HepG2 (cell line): ENCODE data around the gene HRH3. TPM values are rescaled to one million over a fixed set of nuclear protein-coding genes. Genes with fewer than 3 reads are reported as not detected.

Experiments
- ARID3A ChIP-seq: IDR thresholded peaks from 2 replicates; pipeline ENCODE4 v1.6.1; 2012; ENCODE audit warnings: low read depth, low read length, improper control_type of control experiment
- JUNB ChIP-seq: sonication (generic); formaldehyde crosslinking; IDR thresholded peaks from 2 replicates; pipeline ENCODE4 v1.8.0; 2022; ENCODE audit warnings: missing genetic modification reagents, mild to moderate bottlenecking, borderline replicate concordance
- NFAT5 ChIP-seq: sonication (generic); formaldehyde crosslinking; IDR thresholded peaks from 2 replicates; pipeline ENCODE4 v1.4.0; 2020; ENCODE audit warnings: missing genetic modification reagents
- NR3C1 ChIP-seq: sonication (generic); formaldehyde crosslinking; IDR thresholded peaks from 2 replicates; pipeline ENCODE4 v1.4.0; 2020; ENCODE audit warnings: missing genetic modification reagents
- PPARG ChIP-seq: conservative IDR thresholded peaks from 2 replicates; pipeline ENCODE4 v1.6.1; 2016; ENCODE audit warnings: missing biosample characterization, missing genetic modification reagents
- TEF ChIP-seq: sonication (generic); formaldehyde crosslinking; IDR thresholded peaks from 2 replicates; pipeline ENCODE4 v1.5.0; 2020; ENCODE audit warnings: missing genetic modification reagents
- TFE3 ChIP-seq: IDR thresholded peaks from 2 replicates; pipeline ENCODE4 v1.6.1; 2016
- U2AF2 ChIP-seq: fragments of 200-400 bp; formaldehyde crosslinking; IDR thresholded peaks from 2 replicates; pipeline ENCODE4 v1.6.1; 2017; ENCODE audit warnings: low read depth, mild to moderate bottlenecking, low read length
- ZBTB4 ChIP-seq: sonication (generic); formaldehyde crosslinking; IDR thresholded peaks from 2 replicates; pipeline ENCODE4 v1.4.0; 2020; ENCODE audit warnings: missing genetic modification reagents, mild to moderate bottlenecking, borderline replicate concordance
- ZC3H4 ChIP-seq: sonication (generic); formaldehyde crosslinking; IDR thresholded peaks from 2 replicates; pipeline ENCODE4 v1.4.0; 2020; ENCODE audit warnings: missing genetic modification reagents, borderline replicate concordance
- ZFP41 ChIP-seq: sonication (generic); formaldehyde crosslinking; IDR thresholded peaks from 2 replicates; pipeline ENCODE4 v1.4.0; 2020; ENCODE audit warnings: mild to moderate bottlenecking, missing genetic modification reagents, borderline replicate concordance
- ZNF414 ChIP-seq: sonication (generic); formaldehyde crosslinking; IDR thresholded peaks from 2 replicates; pipeline ENCODE4 v1.5.0; 2020; ENCODE audit warnings: missing genetic modification reagents
- ZNF615 ChIP-seq: sonication (generic); formaldehyde crosslinking; IDR thresholded peaks from 2 replicates; pipeline ENCODE4 v1.5.0; 2020; ENCODE audit warnings: mild to moderate bottlenecking, missing genetic modification reagents, borderline replicate concordance
- ZNF780A ChIP-seq: sonication (generic); formaldehyde crosslinking; IDR thresholded peaks from 2 replicates; pipeline ENCODE4 v1.8.0; 2022; ENCODE audit warnings: mild to moderate bottlenecking, missing genetic modification reagents, moderate library complexity
- ZNF792 ChIP-seq: IDR thresholded peaks from 2 replicates; pipeline ENCODE4 v1.6.1; 2016
- polyA plus RNA-seq, 8 experiments: library from polyadenylated mRNA; depleted of rRNA in 3 of 8; stranded (reverse) in 7 of 8; unstranded in 1 of 8; fragments of >200 nt; fragmentation: Illumina TruSeq in 4 of 8; extraction: Trizol in 4 of 8; gene quantifications; 2 replicates each; pipeline versions ENCODE4 v1.2.1 to v1.2.3, GENCODE V29; 2011 to 2016; ENCODE audit warnings: low read depth in 4 of 8, missing spikeins in 1 of 8, mixed read lengths in 1 of 8; ENCODE audit not compliant: insufficient read depth in 1 of 8
- total RNA-seq, 5 experiments: library from RNA; depleted of rRNA; stranded (reverse); fragments of >200 nt; fragmentation: Illumina TruSeq; extraction: Trizol; gene quantifications; 2 replicates each; pipeline ENCODE4 v1.2.3, GENCODE V29; 2016; ENCODE audit warnings: low read depth in 1 of 5

The HRH3 gene
- total and polyA plus RNA-seq, 2 of the 13 experiments (the other 11 are each of a cell fraction or from before 2014, with no cell fraction given), result 0.18 TPM; not detected in 1

- TF ChIP-seq NFAT5 (CRISPR knock-in tag) (0 out of 2 replicates have a peak, but pooled peaks have one; percentile 9), ZNF615 (CRISPR knock-in tag) (no peak), ZNF792 (no peak), ZBTB4 (no peak), TEF (no peak), PPARG (CRISPR knock-in tag) (no peak), U2AF2 (no peak), TFE3 (CRISPR knock-in tag) (no peak), ZC3H4 (CRISPR knock-in tag) (no peak), ARID3A (no peak), JUNB (CRISPR knock-in tag) (no peak), ZNF780A (CRISPR knock-in tag) (no peak), ZFP41 (no peak), ZNF414 (CRISPR knock-in tag) (no peak), NR3C1 (no peak)
These were observed 1.9 kb downstream of the HRH3 start (continued) for GRCh38 chr20:62217913-62218773.
